ENCODE measurements around the gene SPRR4. TPM values are rescaled to one million over a fixed set of nuclear protein-coding genes. Genes with fewer than 3 reads are reported as not detected.

SPRR4 gene
- total RNA-seq, 4 donors from 2014 or later, result not detected

Small RNA genes lying within 50 kb of the gene (small RNA-seq; reads per million reads assigned to genes)
- 0 reads per million in 2 donors for gene RF00322
- 0 reads per million in 2 donors for gene SPRR1A

Other genes starting within 250 kb of the SPRR4 start
- gene KPRP, start 212.6 kb upstream of the SPRR4 start, total RNA-seq, result not detected
- gene LCE1F, start 195.5 kb upstream of the SPRR4 start, total RNA-seq, result not detected
- not detected for gene LCE1E, start 184.4 kb upstream of the SPRR4 start, total RNA-seq
- not detected for gene LCE1D, start 173.9 kb upstream of the SPRR4 start, total RNA-seq
- gene LCE1C, start 164.0 kb upstream of the SPRR4 start, total RNA-seq, result not detected
- gene LCE1B, start 158.7 kb upstream of the SPRR4 start, total RNA-seq, result not detected
- gene LCE1A, start 143.2 kb upstream of the SPRR4 start, total RNA-seq, result not detected
- gene LCE6A, start 127.8 kb upstream of the SPRR4 start, total RNA-seq, result not detected
- gene LCE7A, start 110.7 kb upstream of the SPRR4 start, total RNA-seq, result not detected
- gene SMCP, start 92.3 kb upstream of the SPRR4 start, total RNA-seq, result not detected
- not detected for gene IVL, start 62.1 kb upstream of the SPRR4 start, total RNA-seq
- gene SPRR5, start 23.4 kb upstream of the SPRR4 start, total RNA-seq, result not detected
- gene SPRR1A, start 13.4 kb downstream of the SPRR4 start, total RNA-seq, result not detected
- gene SPRR3, start 31.1 kb downstream of the SPRR4 start, total RNA-seq, result 1 to 10 TPM in 1 of 4 donors, not detected in 3; 4.4 TPM
- not detected for gene SPRR1B, start 60.6 kb downstream of the SPRR4 start, total RNA-seq
- gene SPRR2D, start 70.5 kb downstream of the SPRR4 start, total RNA-seq, result not detected
- gene SPRR2A, start 86.9 kb downstream of the SPRR4 start, total RNA-seq, result not detected
- not detected for gene SPRR2B, start 101.0 kb downstream of the SPRR4 start, total RNA-seq
- not detected for gene SPRR2E, start 123.9 kb downstream of the SPRR4 start, total RNA-seq
- gene SPRR2F, start 142.9 kb downstream of the SPRR4 start, total RNA-seq, result not detected
- not detected for gene SPRR2G, start 180.2 kb downstream of the SPRR4 start, total RNA-seq
- gene LELP1, start 232.8 kb downstream of the SPRR4 start, total RNA-seq, result not detected
- not detected for gene PRR9, start 246.9 kb downstream of the SPRR4 start, total RNA-seq